Adrenal gland (tissue), 12 donors: ENCODE data around the gene GFRA1. TPM values are rescaled to one million over a fixed set of nuclear protein-coding genes. Genes with fewer than 3 reads are reported as not detected.

Experiments used
- DNase-seq, 7 donors: peaks; one replicate each; pipeline ENCODE4 v3.0.0-alpha.2; 2019 to 2020
- H3K27ac ChIP-seq, 5 donors: fragments of 200-600 bp; sonication (generic) in 4 of 5; 1 replicate in 3 of 5; 2 replicates in 2 of 5; pipeline versions ENCODE4 v1.5.1 to v1.8.0; 2016 to 2020; ENCODE audit warnings: mild to moderate bottlenecking in 1 of 5
- H3K27me3 ChIP-seq: fragments of 200-600 bp; 2 replicates; pipeline ENCODE4 v1.8.0; 2021
- H3K36me3 ChIP-seq, 2 donors: fragments of 200-600 bp; replicated peaks in 1 of 2; 1 replicate in 1 of 2; 2 replicates in 1 of 2; pipeline versions ENCODE4 v1.5.1 to v1.8.0; 2018 to 2022
- H3K4me1 ChIP-seq, 2 donors: fragments of 200-600 bp; replicated peaks in 1 of 2; 1 replicate in 1 of 2; 2 replicates in 1 of 2; pipeline versions ENCODE4 v1.5.1 to v1.8.0; 2018 to 2021
- H3K4me3 ChIP-seq, 4 donors: fragments of 200-600 bp; sonication (generic) in 3 of 4; one replicate each; pipeline ENCODE4 v1.5.1; 2016 to 2018
- H3K9me3 ChIP-seq, 3 donors: fragments of 200-600 bp; sonication (generic) in 1 of 3; replicated peaks in 1 of 3; 1 replicate in 2 of 3; 2 replicates in 1 of 3; pipeline versions ENCODE4 v1.5.1 to v1.8.0; 2016 to 2021
- CTCF ChIP-seq, 6 experiments: fragments of 450-650 bp in 4 of 6; fragments of 200-600 bp in 2 of 6; sonication (generic) in 1 of 6; IDR thresholded peaks; 1 replicate in 5 of 6; 2 replicates in 1 of 6; pipeline versions ENCODE4 v1.5.1 to v1.8.0; 2016 to 2021; ENCODE audit warnings: antibody characterized with exemption in 6 of 6, mild to moderate bottlenecking in 2 of 6, moderate library complexity in 1 of 6
- POLR2A ChIP-seq, 2 donors: fragments of 450-650 bp; IDR thresholded peaks; one replicate each; pipeline ENCODE4 v1.6.1; 2017; ENCODE audit warnings: antibody characterized with exemption in 2 of 2, mild to moderate bottlenecking in 2 of 2, moderate library complexity in 1 of 2
- WGBS, 4 donors: extraction: QIAGEN DNeasy Blood & Tissue Kit in 2 of 4; methylation state at CpG; one replicate each; pipeline versions ENCODE4 v1.1.5 to v1.1.7; 2013 to 2017; 5-methylcytosine and 5-hydroxymethylcytosine counted together
- intact Hi-C, 2 donors: fragments of 100-400 bp; cut with DNase I; formaldehyde crosslinking; loops; one replicate each; pipeline versions ENCODE4 v1.14.1 to v1.15.0; 2022 to 2023
- polyA plus RNA-seq, 3 donors: library from polyadenylated mRNA; stranded (reverse); fragments of 200-250 nt in 2 of 3; fragments of 350-450 nt in 1 of 3; fragmentation: Illumina TruSeq in 1 of 3; extraction: RNeasy Lipid Tissue Mini Kit (QIAGEN cat#74804) in 1 of 3; gene quantifications; one replicate each; pipeline ENCODE4 v1.2.3, GENCODE V29; 2013 to 2014
- total RNA-seq, 9 donors: library from RNA; depleted of rRNA in 4 of 9; stranded (reverse); fragments of >200 nt in 4 of 9; fragments of 120-200 nt in 1 of 9; fragmentation: NEBNext Ultra II Directional in 1 of 9; extraction: Animal tissue kit (Norgen Biotek cat#: 25700) in 1 of 9; gene quantifications; one replicate each; pipeline versions ENCODE4 v1.1.0 to v1.2.4, GENCODE V29; 2013 to 2023
- donor health status: healthy with polysubstance abuse.
- donor health status: Bipolar disorder and iron deficiency.
- donor health status: DM: yes; HTN: yes; CAD: no.
- donor health status: DM: no; HTN: no; CAD: no.
- donor health status: DM: no; HTN: no; CAD: no.
- donor health status: DM: yes; HTN: yes; CAD: no.

Gene GFRA1
- total and polyA plus RNA-seq, 12 donors: 0.61 to 12.9 (median 2.6) TPM

GRCh38 chr10:116268976-116269375 is 4.0 kb downstream of the GFRA1 start:
- H3K27me3 ChIP-seq: peaks cover 9% of the 10 kb centered on the region
- TF ChIP-seq CTCF (IDR thresholded peaks at IDR 0.05) (no peak), POLR2A (IDR thresholded peaks at IDR 0.05) (no peak)
- 51 to 57% (median 54%) methylated on average over 3 of the region's 3 CpGs for WGBS, 4 donors

DNA sequence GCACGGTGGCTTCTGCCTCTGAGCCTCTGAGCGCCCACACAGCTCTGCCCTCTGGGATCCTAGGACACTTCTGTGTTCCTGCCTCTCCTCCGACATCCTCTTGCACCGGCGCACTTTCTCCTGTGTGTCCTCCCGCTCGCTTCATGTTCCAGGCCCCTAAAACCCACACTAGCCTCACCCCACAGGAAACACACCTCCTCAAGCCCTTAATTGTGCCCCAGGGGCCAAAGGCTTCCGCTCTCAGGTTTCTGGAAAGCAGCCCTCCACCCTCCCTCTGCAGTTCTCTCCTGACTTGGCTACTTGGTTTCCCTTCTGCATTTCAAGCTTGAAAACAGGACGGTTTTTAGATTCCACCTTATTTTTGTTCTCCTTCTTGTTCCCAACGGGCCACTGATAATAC is 7.3 kb downstream of the GFRA1 start:
- WGBS, 4 donors: 73 to 83% (median 78%) methylated on average over 10 of the region's 10 CpGs
- Histone ChIP-seq H3K4me1 (peaks cover 0 to under 1% of the 10 kb centered on the region in 2 donors), H3K27me3 (peaks cover 4% of the 10 kb centered on the region), H3K36me3 (no peaks in the 10 kb centered on the region), H3K27ac (no peak overlapping the region), H3K4me3 (no peak overlapping the region), H3K9me3 (no peaks in the 10 kb centered on the region)
- no peak for TF ChIP-seq CTCF (IDR thresholded peaks at IDR 0.05)
- TF ChIP-seq POLR2A (IDR thresholded peaks at IDR 0.05): no peak
- no peak for DNase-seq
- intact Hi-C loops: no loop called here

More at GRCh38 chr10:116268976-116269375, 4.0 kb downstream of the GFRA1 start:
- H3K36me3 ChIP-seq: no peaks in the 10 kb centered on the region
- no peak overlapping the region for H3K27ac ChIP-seq
- no peak for DNase-seq
- no peak overlapping the region for H3K4me3 ChIP-seq
- peaks cover 16 to 30% of the 10 kb centered on the region in 2 donors for H3K4me1 ChIP-seq
- intact Hi-C loops: no loop called here
- no peaks in the 10 kb centered on the region for H3K9me3 ChIP-seq

DNA sequence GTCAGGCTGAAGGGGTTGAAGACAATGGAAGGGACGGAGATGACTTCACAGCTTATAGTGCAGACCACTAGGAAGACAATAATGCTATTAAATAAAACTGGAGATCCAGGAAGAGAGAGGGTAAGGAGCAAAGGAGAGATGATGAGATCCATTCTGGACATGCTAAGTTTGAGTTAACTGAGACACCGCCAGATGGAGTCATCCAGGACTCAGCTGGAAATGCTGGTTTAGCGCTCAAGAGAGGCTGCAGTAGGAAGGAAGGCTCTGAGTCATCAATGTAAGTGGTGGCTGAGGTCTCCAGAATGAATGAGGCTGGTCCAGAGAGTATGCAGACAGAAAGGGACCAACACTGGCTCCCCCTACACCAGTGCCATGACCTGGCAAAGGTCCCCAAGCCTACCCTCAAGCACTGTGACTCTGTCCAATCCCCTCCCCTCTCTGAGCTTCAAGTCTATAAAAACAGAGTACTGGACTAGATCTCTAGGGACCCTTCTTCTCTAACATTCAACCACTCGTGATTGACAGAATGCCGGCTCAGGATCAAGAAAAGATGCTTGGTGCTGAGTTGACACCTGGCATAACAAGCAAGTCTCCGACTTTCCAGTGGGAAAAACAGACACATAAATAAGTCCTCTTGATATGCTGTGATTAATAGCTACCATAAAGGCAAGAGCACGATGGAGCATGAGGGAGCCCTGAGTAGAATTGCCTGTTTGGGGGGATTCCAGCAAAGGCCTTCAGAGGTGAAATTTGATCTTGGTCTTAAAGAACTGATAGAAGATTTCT is 8.9 kb downstream of the GFRA1 start:
- 80 to 83% (median 82%) methylated on average over 6 to 7 of the region's 7 CpGs for WGBS, 4 donors
- TF ChIP-seq POLR2A (IDR thresholded peaks at IDR 0.05): no peak
- TF ChIP-seq CTCF (IDR thresholded peaks at IDR 0.05): no peak

GRCh38 chr10:116262678-116263077 is 10.3 kb downstream of the GFRA1 start:
- Histone ChIP-seq H3K4me1 (no peaks in the 10 kb centered on the region), H3K27ac (no peak overlapping the region), H3K27me3 (no peaks in the 10 kb centered on the region), H3K4me3 (no peak overlapping the region), H3K9me3 (no peaks in the 10 kb centered on the region), H3K36me3 (no peaks in the 10 kb centered on the region)
- intact Hi-C loops: no loop called here
- TF ChIP-seq CTCF (IDR thresholded peaks at IDR 0.05) (no peak), POLR2A (IDR thresholded peaks at IDR 0.05) (no peak)
- 70 to 77% (median 75%) methylated on average over 3 of the region's 3 CpGs for WGBS, 4 donors
- no peak for DNase-seq

More for the DNA sequence above, 8.9 kb downstream of the GFRA1 start:
- Histone ChIP-seq H3K27me3 (no peaks in the 10 kb centered on the region), H3K27ac (no peak overlapping the region), H3K4me3 (no peak overlapping the region), H3K36me3 (no peaks in the 10 kb centered on the region), H3K9me3 (no peaks in the 10 kb centered on the region), H3K4me1 (no peaks in the 10 kb centered on the region)
- DNase-seq: no peak
- intact Hi-C loops: no loop called here
